Measurements from ENCODE around the gene KLHL40. TPM values are rescaled to one million over a fixed set of nuclear protein-coding genes. Genes with fewer than 3 reads are reported as not detected.

Gene KLHL40
- total and polyA plus RNA-seq, 2 donors (not counting 1 experiment from before 2014, with no cell fraction given) = not detected

GRCh38 chr3:42728056-42728455 lies 42.7 kb downstream of the KLHL40 start:
- no peak overlapping the region for H3K27ac ChIP-seq (ENCODE audit: low read length in 2 of 2)
- intact Hi-C loops (cut with micrococcal nuclease) = no loop called here
- WGBS (ENCODE audit: insufficient coverage) = 94% methylated on average over 2 of the region's 3 CpGs
- H3K9me3 ChIP-seq (ENCODE audit: control extremely low read depth in 1 of 3, control insufficient read depth in 2 of 3, insufficient read depth in 1 of 3, low read length in 2 of 3) = no peaks in the 10 kb centered on the region
- no peaks in the 10 kb centered on the region for H3K27me3 ChIP-seq (replicated peaks in 1 of 4; ENCODE audit: control extremely low read depth in 1 of 4, control insufficient read depth in 3 of 4, insufficient read depth in 4 of 4, low read length in 3 of 4)
- no peaks in the 10 kb centered on the region for H3K4me1 ChIP-seq (ENCODE audit: control insufficient read depth in 2 of 2, insufficient read depth in 2 of 2, low read length in 2 of 2)
- TF ChIP-seq CTCF (IDR thresholded peaks at IDR 0.05) (no peak), EZH2 (IDR thresholded peaks at IDR 0.05; ENCODE audit: borderline replicate concordance, insufficient read depth, low read depth, low read length, poor library complexity, severe bottlenecking) (no peak)
- POLR2A ChIA-PET = no interaction called here
- ATAC-seq (ENCODE audit: low read depth) (no peak), DNase-seq (no peak)
- H3K4me1 Mint-ChIP-seq = no peaks in the 10 kb centered on the region
- H3K9me3 Mint-ChIP-seq (ENCODE audit: insufficient read depth) = no peaks in the 10 kb centered on the region
- no peaks in the 10 kb centered on the region for H3K36me3 ChIP-seq (replicated peaks in 1 of 2; ENCODE audit: control extremely low read depth in 1 of 2, control insufficient read depth in 1 of 2, extremely low read depth in 1 of 2, insufficient read depth in 2 of 2, low read length in 1 of 2)
- CTCF ChIA-PET = no interaction called here
- no peak overlapping the region for H2AFZ ChIP-seq (ENCODE audit: insufficient read depth, low read depth, low read length, poor library complexity, severe bottlenecking)
- no peak overlapping the region for H3K27ac Mint-ChIP-seq
- H3K79me2 ChIP-seq (ENCODE audit: control insufficient read depth, insufficient read depth, low read length) = no peaks in the 10 kb centered on the region
- no peak overlapping the region for H3K4me3 Mint-ChIP-seq
- H3K9ac ChIP-seq (ENCODE audit: low read length) = no peak overlapping the region
- no peaks in the 10 kb centered on the region for H4K20me1 ChIP-seq (ENCODE audit: control insufficient read depth, insufficient read depth, low read length, poor library complexity, severe bottlenecking)
- peaks cover 11% of the 10 kb centered on the region for H3K27me3 Mint-ChIP-seq
- H3K4me2 ChIP-seq (replicated peaks; ENCODE audit: low read depth, low read length, poor library complexity, severe bottlenecking) = no peak overlapping the region
- H3K4me3 ChIP-seq (ENCODE audit: control extremely low read depth in 1 of 5, extremely low read depth in 1 of 5, insufficient read depth in 1 of 5, low read depth in 2 of 5, low read length in 4 of 5) = no peak overlapping the region

GRCh38 chr3:42728668-42729364 lies 43.5 kb downstream of the KLHL40 start:
- no peaks in the 10 kb centered on the region for H3K4me1 Mint-ChIP-seq
- no peak for ATAC-seq (ENCODE audit: low read depth)
- POLR2A ChIA-PET = no interaction called here

More at GRCh38 chr3:42728668-42729364, 43.5 kb downstream of the KLHL40 start:
- no peaks in the 10 kb centered on the region for H4K20me1 ChIP-seq (ENCODE audit: control insufficient read depth, insufficient read depth, low read length, poor library complexity, severe bottlenecking)
- Mint-ChIP-seq H3K27me3 (peaks cover 6% of the 10 kb centered on the region), H3K9me3 (ENCODE audit: insufficient read depth) (no peaks in the 10 kb centered on the region), H3K27ac (no peak overlapping the region), H3K4me3 (no peak overlapping the region)
- H3K27me3 ChIP-seq (replicated peaks in 1 of 4; ENCODE audit: control extremely low read depth in 1 of 4, control insufficient read depth in 3 of 4, insufficient read depth in 4 of 4, low read length in 3 of 4) = no peaks in the 10 kb centered on the region
- no peak overlapping the region for H3K9ac ChIP-seq (ENCODE audit: low read length)
- WGBS (ENCODE audit: insufficient coverage) = no CpG with 5 or more reads among the region's 3 CpGs
- H3K27ac ChIP-seq (ENCODE audit: low read length in 2 of 2) = no peak overlapping the region
- H3K4me2 ChIP-seq (replicated peaks; ENCODE audit: low read depth, low read length, poor library complexity, severe bottlenecking) = no peak overlapping the region
- no peaks in the 10 kb centered on the region for H3K9me3 ChIP-seq (ENCODE audit: control extremely low read depth in 1 of 3, control insufficient read depth in 2 of 3, insufficient read depth in 1 of 3, low read length in 2 of 3)
- no peak overlapping the region for H2AFZ ChIP-seq (ENCODE audit: insufficient read depth, low read depth, low read length, poor library complexity, severe bottlenecking)
- CTCF ChIA-PET = no interaction called here
- H3K4me1 ChIP-seq (ENCODE audit: control insufficient read depth in 2 of 2, insufficient read depth in 2 of 2, low read length in 2 of 2) = no peaks in the 10 kb centered on the region
- H3K79me2 ChIP-seq (ENCODE audit: control insufficient read depth, insufficient read depth, low read length) = no peaks in the 10 kb centered on the region
- intact Hi-C loops (cut with micrococcal nuclease) = no loop called here
- no peak for DNase-seq
- H3K4me3 ChIP-seq (ENCODE audit: control extremely low read depth in 1 of 5, extremely low read depth in 1 of 5, insufficient read depth in 1 of 5, low read depth in 2 of 5, low read length in 4 of 5) = no peak overlapping the region
- TF ChIP-seq EZH2 (IDR thresholded peaks at IDR 0.05; ENCODE audit: borderline replicate concordance, insufficient read depth, low read depth, low read length, poor library complexity, severe bottlenecking) (no peak), CTCF (IDR thresholded peaks at IDR 0.05) (no peak)
- H3K36me3 ChIP-seq (replicated peaks in 1 of 2; ENCODE audit: control extremely low read depth in 1 of 2, control insufficient read depth in 1 of 2, extremely low read depth in 1 of 2, insufficient read depth in 2 of 2, low read length in 1 of 2) = no peaks in the 10 kb centered on the region

Data from B cell (primary cell).